HG03103 (cell line): ENCODE results near the gene KRT6C.

Source experiments
- ATAC-seq: cut with Tn5 transposase; IDR thresholded peaks from one replicate; pipeline ENCODE4 v1.9.1; 2021; ENCODE audit warnings: low read depth; ENCODE audit not compliant: unreplicated experiment

KRT6C gene

DNA sequence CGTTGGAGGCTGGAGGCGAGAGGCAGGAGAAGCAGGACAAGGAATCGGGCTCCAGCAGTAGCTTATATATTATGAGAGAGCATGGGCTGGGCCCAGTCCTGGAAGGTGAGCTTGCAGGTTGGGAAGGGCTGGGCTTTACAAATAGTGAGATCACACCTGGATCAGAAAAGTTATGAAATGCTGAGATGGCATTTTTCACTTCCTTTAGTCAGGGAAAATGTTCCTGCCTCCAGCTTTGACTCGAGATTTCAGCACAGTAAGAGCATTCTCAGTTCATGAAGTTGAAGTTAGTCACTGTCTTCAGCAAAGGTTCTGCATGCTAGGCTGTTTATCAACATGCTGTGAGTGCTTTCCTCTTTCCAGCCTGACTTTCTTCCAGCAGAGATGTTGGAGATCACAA lies at the start of gene KRT6C:
Gene KRT6C (minus strand): TSS at position 38 of the 400 bp plus-strand sequence. CDS start 68 bp downstream, outside the sequence.
- no peak for ATAC-seq

DNA sequence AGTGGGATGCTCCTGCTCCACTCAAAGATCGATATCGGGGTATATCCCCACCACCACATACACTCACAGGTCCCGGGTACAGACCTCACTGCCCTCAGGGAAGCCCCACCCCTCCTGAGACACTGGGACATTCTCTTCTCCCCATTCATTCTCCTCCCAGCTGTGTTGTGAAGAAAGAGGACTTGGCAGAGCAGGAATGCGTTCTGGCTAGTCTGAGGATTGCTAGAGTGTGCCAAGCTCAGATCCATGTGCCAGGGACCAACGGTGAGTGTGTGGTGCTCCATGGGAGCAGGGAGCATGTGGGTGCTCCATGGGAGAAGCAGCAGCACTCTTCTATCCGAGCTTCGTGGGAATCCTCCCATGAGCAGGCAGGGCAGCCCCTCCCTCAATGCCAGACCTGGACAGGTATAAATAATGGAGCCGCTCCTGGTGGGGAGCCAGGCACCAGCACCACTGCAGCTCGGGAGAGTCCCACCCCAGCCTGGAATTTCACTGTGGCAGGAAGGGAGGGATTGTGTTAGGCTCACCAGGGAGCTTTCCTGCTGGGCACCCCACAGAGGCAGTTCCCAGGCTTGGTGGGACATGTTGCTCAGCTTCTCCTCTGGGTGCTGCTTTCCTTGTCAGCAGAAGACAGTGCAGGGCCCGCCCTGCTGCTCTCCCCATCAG lies 48.9 kb upstream of the KRT6C start:
- no peak for ATAC-seq

DNA sequence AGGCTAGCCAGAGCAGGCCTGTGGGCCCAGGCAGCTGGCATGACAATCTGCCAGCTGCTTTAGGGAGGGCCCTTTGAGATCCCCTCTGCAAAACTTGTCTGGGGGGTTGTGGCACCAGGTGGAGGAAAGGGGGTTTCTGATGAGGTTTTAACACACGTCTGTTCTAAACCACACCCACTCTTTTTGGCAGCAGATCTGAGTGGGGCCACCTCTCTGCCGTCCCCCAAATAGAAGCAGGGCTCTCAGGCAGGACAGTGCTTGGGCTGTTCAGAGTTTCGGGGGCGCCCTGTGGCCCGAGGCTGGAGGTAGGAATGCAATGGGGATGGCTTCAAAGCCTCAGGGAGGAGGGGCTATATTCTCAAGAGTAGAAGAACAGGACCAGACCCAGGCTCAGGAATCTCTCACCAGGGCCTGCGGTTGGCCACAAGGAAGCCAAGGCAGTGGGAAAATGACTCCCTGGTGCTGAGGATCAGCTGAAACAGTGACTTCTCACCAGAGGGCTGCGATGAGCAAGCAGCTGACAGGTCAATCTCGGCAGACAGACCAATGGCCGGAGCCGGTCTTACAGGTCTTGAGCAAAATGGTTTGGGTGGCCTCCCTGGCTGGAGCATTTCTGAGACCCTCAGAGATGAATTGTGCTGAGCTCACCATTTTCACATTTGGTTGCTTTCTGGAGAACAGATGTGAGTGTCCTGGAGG lies 48.1 kb upstream of the KRT6C start:
- ATAC-seq, result no peak

DNA sequence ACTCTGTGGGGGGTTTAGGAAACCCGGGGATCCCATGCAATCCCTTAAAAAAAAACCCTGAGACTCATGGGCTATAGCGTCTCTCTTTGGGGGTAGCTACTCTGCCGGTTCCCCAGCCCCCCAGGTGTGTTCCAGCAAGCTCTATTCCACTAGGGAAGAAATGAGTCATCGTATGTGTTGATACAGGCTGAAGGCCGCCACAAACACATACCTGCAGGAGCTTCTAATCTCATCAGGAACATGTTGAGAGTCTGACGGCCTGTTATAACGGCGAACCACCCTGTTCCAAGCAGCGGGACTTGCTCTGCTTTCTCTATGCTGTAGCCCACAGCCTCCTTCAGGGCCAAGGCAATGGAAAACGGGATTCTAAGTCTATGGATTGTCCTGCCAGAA lies 47.6 kb upstream of the KRT6C start:
- ATAC-seq, result no peak

DNA sequence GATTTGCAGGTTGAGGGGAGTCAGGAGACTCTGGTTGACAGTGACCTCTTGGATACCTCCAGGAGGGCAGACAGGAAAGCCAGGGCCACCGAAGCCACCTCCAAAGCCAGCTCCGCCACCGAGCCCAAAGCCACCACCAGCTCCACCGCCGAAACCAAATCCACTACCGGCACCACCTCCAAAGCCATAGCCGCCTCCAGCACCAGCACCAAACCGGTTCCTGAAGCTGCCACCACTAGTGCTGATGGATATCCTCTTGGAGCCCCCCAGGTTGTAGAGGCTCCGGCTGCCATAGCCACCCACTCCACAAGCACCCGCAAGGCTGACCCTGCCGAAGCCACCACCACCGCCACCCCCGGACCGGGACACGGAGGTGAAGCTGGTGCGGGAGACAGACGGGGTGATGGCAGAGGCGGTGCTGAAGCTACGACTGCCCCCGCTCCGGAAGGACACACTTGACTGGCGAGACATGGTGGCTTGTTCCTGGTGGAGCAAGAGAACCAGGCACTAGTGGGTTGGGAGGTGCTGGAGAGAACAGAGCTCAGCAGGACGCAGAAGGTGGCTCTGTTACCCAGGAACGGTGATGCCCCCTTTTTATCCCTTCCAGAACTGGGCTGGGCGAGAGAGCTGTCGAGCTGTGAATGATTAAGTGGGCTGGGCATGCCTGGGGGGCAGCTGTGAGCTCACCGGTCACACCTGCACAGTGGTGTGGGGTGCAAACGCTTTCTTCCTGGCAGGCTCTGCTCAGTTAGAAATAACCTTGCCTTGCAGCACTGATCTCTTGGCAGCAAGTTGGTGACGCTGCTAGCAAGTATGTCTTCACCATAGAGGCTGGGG lies 46.4 kb upstream of the KRT6C start, which contains the start of gene KRT5:
Gene KRT5 (minus strand): TSS at position 569 of the 837 bp plus-strand sequence. CDS start 98 bp downstream, at position 471.
- ATAC-seq, result no peak

DNA sequence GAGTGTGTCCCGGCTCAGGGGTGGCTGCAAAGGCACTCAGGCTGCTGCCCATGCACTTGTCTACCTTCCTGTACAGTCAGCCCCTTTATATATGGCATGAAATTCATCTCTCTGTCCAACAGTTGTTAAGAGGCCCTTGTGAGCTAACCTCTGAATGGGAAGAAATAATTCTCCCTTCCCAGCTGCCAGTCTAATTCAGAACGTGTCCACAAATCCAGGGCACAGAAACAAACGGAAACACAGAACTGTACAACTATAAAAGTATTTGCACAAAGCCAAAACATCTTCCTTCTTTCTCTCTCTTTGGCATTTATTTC lies 45.7 kb upstream of the KRT6C start:
- ATAC-seq, result no peak

DNA sequence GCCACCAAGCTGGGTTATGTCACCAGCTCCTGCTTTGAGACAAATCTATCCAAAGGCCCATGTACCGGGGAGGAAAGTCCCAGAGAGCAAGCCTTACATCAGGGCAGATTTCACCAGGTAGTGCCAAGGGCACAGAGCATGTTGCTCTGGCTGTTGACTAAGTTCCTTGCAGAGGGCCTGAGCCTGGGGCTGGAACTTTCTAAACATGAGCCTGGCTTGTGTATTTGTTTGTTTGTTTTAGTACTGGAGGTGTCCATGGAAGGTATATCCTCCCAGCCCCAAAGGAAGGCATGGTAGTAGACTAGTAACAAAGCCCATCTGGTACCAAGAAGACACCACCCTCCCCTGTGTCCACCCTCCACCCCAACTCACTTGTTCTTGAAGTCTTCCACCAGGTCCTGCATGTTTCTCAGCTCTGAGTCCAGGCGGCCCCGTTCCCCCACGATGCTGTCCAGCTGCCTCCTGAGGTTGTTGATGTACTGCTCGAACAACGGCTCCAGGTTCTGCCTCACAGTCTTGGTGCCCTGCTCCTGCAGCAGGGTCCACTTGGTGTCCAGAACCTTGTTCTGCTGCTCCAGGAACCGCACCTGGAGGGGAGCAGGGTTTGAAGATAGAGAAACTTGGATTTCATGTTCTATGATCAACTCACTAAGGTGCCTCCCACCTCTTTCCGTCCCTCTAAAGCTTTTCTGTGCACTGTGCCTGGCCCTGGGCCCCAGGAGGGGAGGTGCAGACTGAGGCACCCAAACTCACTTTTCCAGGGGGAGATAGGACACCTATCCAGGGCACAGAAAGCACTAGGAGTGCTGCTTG lies 45.2 kb upstream of the KRT6C start:
- no peak for ATAC-seq

DNA sequence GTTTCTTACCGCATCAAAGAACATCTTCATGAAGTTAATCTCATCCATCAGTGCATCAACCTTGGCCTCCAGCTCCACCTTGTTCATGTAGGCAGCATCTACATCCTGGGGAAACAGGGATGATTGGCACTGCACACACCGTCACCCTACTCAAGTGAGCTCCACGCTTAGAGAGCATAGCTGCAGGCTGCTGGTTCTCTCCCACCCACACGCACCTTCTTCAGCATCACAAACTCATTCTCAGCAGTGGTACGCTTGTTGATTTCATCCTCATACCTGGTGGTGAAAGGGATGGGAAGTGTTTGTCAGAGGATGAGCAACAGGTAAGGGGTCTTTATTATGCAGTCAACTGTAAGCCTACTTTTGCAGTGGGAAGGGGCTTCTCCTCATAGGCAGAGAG lies 44.3 kb upstream of the KRT6C start:
- ATAC-seq, result no peak

DNA sequence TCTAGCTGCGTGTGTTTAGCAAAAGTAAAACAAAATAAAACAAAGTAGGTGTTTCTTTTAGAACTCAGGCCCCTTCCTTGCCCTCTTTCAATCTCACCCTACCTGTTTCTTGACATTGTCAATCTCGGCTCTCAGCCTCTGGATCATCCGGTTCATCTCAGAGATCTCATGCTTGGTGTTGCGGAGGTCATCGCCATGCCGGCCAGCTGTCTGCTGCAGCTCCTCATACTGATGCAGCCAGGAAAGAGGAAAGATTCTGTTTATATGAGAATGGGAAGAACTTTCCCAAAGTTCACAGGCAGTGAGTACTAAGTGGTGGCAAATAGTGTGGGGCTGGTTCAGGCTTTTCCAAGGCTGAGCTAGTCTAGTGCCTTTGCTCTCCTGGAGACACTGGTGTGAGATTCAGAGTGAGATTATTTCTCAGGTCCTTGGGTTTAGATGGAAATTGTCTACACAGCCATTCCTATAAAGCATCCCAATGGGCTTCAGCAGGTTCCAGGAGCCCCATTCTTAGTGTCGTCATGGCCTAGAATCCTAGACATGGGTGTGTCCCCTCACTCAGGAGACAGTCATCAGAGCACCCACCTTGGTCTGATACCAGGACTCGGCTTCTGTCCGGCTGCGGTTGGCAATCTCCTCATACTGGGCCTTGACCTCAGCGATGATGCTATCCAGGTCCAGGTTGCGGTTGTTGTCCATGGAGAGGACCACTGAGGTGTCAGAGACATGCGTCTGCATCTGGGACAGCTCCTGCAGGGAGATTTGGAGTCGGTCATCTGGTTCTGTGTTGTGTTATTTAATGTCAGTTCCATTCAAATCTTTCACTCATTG lies 43.6 kb upstream of the KRT6C start:
- ATAC-seq, result no peak

DNA sequence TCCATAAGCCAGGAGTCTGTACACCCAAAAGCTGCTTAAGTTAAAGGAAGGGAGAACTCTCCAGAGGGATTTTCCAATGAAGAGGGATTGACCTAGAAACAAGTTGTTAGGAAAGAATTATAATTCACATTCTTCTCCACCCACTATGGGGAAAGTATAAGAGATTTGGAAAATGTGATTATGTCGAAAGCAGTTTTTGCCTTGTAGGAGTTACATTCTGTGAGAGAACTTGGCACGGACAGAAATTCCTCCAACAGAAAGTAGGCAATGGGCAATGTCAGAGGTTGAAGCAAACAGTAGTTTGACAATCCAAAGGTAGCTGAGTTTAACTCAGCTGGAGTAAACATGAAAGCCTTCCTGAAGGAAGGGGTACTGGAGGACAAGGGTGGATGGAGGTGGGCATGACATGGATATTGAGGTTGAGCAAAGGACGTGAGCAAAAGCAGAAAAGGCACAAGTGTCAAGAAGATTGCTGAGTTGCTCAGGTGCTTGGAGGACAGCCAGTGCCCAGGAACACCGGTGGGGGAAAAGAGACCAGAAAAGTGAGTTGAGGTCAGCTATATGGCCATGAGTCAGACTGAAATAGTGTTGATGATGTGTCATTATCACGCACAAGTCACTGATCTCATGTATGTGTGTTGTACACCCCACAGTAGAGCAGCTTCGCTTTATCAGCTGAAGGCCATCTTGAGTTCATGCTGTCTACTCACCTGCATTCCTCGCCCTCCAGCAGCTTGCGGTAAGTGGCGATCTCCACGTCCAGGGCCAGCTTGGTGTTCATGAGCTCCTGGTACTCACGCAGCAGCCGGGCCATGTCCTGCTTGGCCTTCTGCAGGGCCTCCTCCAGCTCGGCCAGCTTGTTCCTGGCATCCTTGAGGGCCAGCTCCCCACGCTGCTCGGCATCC lies 42.6 kb upstream of the KRT6C start:
- ATAC-seq, result no peak

DNA sequence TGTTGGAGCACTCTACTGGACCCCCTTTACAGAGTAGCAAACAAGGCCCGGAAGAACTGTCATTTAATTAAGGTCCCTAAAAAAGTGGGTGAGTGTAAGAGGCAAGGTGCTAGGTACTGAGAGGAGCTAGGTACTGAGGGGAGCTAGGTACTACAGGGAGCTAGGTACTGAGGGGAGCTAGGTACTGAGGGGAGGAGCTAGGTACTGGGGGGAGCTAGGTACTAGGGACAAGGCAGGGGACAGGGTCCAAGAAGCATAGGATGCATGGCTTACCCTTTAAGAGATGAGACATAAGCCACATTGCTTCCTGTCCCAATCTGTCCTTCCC lies 41.7 kb upstream of the KRT6C start:
- ATAC-seq, result no peak

DNA sequence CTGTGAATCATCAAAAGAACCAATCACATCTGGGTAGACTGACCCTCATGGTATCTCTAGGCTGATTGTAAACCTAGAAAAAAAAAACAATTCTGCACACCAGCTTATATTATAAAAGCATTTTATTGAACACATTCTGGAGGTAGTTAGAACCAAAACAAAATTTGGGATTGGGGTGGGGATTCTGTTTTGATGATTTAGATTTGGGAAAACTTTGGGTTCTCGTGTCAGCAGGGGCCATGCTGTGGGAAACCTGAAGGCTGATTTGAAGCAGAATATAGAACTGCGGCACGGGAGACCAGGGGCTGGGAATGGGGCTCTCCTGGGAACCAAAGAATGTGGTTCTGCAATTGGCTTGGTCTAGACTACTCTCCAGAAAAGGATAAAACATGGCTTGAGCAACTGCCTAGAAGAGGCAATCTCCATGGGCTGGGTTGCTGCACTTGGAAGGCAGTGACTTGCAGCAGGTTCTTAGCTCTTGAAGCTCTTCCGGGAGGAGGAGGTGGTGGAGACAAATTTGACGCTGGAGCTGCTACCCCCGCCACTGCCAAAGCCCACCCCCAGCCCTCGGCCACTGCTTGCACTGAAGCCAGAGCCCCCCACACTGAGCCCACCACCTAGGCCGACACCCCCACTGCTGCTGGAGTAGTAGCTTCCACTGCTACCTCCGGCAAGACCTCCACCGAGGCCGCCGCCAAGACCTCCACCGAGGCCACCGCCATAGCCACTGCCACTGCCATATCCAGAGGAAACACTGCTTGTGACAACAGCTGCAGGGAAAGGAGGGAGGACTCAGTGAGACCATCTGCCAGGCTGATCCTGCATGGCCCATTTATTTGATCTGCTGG lies 41.1 kb upstream of the KRT6C start:
- no peak for ATAC-seq

DNA sequence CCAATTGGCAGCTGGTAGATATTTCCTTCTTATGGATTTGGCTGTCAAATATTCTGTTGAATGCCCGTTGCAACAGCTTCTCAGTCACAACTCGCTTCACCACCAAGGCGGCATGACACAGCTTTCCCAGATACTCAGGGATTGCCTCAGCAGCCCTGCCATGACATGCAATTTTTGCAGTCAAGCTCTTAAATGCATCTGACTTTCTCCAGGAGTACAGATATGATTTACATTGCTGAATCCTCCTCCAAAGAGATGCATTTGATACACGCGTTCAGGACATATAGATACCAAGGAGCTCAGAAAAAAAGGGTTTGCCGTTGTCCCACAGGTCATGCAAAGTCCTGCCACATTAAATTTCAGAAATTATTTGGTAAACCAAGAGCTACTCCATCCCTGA lies 40.1 kb upstream of the KRT6C start:
- ATAC-seq, result no peak

DNA sequence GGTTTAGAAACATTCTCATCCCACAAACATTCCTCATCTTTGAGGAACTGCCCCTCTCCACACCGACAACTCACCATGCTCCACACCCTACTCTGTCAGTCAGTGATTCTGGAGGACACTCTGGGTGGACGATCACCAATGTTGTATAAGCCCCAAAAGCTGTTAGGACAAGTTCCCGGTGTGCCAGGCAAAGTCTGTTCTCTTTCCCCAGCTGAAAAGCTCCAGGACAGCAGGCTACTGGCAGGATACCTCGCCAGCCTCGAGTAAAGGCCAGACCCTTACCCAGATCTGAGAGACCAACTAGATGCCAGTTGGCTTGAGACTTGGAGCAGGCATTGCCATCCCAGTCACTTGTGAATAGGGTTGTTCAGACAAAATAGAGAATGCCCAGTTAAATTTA lies 34.6 kb upstream of the KRT6C start:
- no peak for ATAC-seq

DNA sequence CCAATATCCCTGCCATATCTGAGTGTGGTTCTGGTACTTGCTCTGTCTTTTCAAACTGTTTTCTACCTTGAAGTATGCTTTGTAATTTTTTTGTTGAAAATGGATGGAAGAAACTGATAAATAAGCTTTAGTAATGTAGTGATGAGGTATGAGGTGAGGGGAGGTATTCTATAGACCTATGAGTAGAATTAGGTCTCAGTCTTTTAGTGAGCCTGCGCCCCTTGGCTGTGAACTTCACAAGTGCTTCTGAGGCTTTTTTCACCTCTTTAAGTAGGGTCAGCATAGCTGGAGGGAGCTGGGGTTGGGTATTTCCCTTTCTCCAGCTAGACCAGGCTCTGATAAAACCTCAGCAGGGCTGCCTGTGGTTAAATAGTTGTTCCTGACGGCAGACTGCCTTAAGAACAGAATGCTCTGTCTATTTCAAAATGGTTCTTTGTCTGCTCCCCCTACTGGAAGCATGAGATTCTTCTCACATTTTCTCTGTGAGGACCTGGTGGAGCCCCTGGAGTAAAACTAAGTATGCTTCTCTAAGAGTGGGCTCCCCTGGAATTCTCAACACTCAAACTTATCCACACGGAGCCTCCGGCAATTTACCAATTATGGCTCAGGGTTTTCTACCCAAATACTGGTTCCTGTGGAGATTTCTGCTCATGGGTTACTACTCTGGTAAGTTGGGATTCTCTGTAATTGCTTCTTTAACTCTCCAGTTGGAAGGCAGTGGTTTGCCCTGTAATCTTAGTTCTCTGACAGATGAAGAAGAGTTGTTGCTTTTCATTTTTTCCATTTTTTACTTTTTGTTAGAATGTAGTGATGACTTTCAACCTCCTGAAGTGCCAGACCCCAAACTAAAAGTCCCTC lies 33.5 kb upstream of the KRT6C start:
- no peak for ATAC-seq

DNA sequence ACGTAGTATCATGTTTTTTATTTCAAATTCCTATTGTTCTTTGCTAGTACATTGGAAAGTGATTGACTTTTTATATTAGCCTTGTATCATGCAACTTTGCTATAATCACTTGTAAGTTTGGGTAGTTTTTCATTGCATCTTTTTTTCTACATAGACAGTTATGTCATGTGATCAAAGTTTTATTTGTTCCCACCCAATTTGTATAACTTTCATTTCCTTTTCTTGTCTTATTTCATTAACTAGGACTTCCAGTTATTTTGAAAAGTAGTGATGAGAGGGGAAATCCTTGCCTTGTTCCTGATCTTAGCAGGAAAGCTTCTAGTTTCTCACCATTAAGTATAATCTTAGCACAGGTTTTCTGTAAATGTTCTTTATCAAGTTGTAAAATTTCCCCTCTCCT lies 29.3 kb upstream of the KRT6C start:
- no peak for ATAC-seq

DNA sequence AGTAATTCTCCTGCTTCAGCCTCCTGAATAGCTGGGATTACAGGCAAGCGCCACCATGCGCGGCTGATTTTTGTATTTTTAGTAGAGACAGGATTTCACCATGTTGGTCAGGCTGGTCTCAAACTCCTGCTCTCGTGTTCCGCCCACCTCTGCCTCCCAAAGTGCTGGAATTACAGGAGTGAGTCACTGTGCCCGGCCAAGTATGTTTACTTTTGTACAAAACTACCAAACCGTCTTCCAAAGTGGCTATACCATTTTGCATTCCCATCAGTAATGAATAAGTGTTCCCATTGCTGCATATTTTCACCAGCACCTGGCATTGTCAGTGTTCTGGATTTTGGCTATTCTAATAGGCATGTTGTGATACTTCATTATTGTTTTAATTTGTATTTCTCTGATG lies 27.9 kb upstream of the KRT6C start:
- no peak for ATAC-seq
